HUDEP-2 (cell line): ENCODE results near the gene RAB29.
A peak's percentile ranks its signal among the peaks of the same experiment; 100 is the strongest.
"Not testable (repeated sequence)": the region's sequence is repeated elsewhere in the genome, so short reads cannot be mapped to it uniquely, and the experiment has no call there.

Experiments
- DNase-seq, 76 experiments: peaks; one replicate each; lab custom pipeline; 2025; ENCODE audit not compliant: unreplicated experiment in 76 of 76; lab: John Stamatoyannopoulos, UW

The RAB29 gene

GRCh38 chr1:205775015-205775716 lies at the start of gene RAB29:
Gene RAB29 (minus strand): TSS chr1:205775482. CDS start chr1:205774956, 526 bp downstream.
- peak in 71 of 76 experiments; percentile 5 to 79 (median 58) for DNase-seq

GRCh38 chr1:205824180-205824579 lies 48.9 kb upstream of the RAB29 start:
- no peak for DNase-seq

- DNase-seq = not testable (repeated sequence)
These were observed 48.0 kb upstream of the RAB29 start for GRCh38 chr1:205823260-205823659.

GRCh38 chr1:205822397-205822796 lies 47.1 kb upstream of the RAB29 start:
- DNase-seq = no peak

- no peak for DNase-seq
These were observed 42.7 kb upstream of the RAB29 start for GRCh38 chr1:205817988-205818387.

- DNase-seq = no peak
These were observed 42.1 kb upstream of the RAB29 start for GRCh38 chr1:205817364-205817763.

GRCh38 chr1:205813755-205814058 lies 38.4 kb upstream of the RAB29 start:
- no peak for DNase-seq

- peak in 75 of 76 experiments; percentile 28 to 95 (median 85) for DNase-seq
These were observed 37.8 kb upstream of the RAB29 start, which contains the start of gene SLC41A1 for GRCh38 chr1:205812878-205813754. Gene SLC41A1 (minus strand): TSS chr1:205813198. CDS start chr1:205810441, 2,757 bp downstream.

- peak in 10 of 76 experiments; percentile 4 to 30 (median 20) for DNase-seq
These were observed 37.1 kb upstream of the RAB29 start for GRCh38 chr1:205812271-205812877.

GRCh38 chr1:205811660-205812059 lies 36.4 kb upstream of the RAB29 start:
- DNase-seq = peak in 73 of 76 experiments; percentile 5 to 87 (median 60)

GRCh38 chr1:205810448-205811157 lies 35.3 kb upstream of the RAB29 start:
- peak in 21 of 76 experiments; percentile 5 to 45 (median 18) for DNase-seq

- no peak for DNase-seq
These were observed 34.7 kb upstream of the RAB29 start for GRCh38 chr1:205809942-205810345.

GRCh38 chr1:205809469-205809868 lies 34.2 kb upstream of the RAB29 start:
- no peak for DNase-seq

GRCh38 chr1:205805082-205805711 lies 29.9 kb upstream of the RAB29 start:
- peak in 23 of 76 experiments; percentile 3 to 51 (median 17) for DNase-seq

- no peak for DNase-seq
These were observed 29.3 kb upstream of the RAB29 start for GRCh38 chr1:205804605-205805004.

GRCh38 chr1:205803986-205804385 lies 28.7 kb upstream of the RAB29 start:
- peak in 3 of 76 experiments; percentile 11 to 15 (median 13) for DNase-seq

GRCh38 chr1:205802060-205802459 lies 26.8 kb upstream of the RAB29 start:
- DNase-seq = peak in 7 of 76 experiments; percentile 12 to 43 (median 25)

GRCh38 chr1:205800981-205801703 lies 25.9 kb upstream of the RAB29 start:
- DNase-seq = peak in 1 of 76 experiments; percentile 5

- DNase-seq = no peak
These were observed 25.1 kb upstream of the RAB29 start for GRCh38 chr1:205800427-205800826.
